HG03045 (cell line): ENCODE data around the gene ANKEF1.
A peak's percentile ranks its signal among the peaks of the same experiment; 100 is the strongest.

Experiments used
- ATAC-seq: cut with Tn5 transposase; IDR thresholded peaks from one replicate; pipeline ENCODE4 v1.9.1; 2021; ENCODE audit warnings: mild to moderate bottlenecking, moderate library complexity; ENCODE audit not compliant: unreplicated experiment

ANKEF1 gene

GRCh38 chr20:10034717-10035571, at the start of gene ANKEF1:
Gene ANKEF1 (plus strand): TSS chr20:10034987. CDS start chr20:10038302, 3,315 bp downstream.
- ATAC-seq = peak; percentile 96

- ATAC-seq = no peak
These were observed 49.5 kb upstream of the ANKEF1 start for GRCh38 chr20:9985281-9985680.

GRCh38 chr20:9985773-9986172, 49.0 kb upstream of the ANKEF1 start:
- no peak for ATAC-seq

GRCh38 chr20:9989066-9989724, 45.6 kb upstream of the ANKEF1 start:
- no peak for ATAC-seq

- no peak for ATAC-seq
These were observed 41.6 kb upstream of the ANKEF1 start for GRCh38 chr20:9993137-9993536.

GRCh38 chr20:9994676-9995075, 40.1 kb upstream of the ANKEF1 start:
- no peak for ATAC-seq

GRCh38 chr20:9995510-9996272, 39.1 kb upstream of the ANKEF1 start:
- ATAC-seq = no peak

GRCh38 chr20:9996944-9997343, 37.8 kb upstream of the ANKEF1 start:
- ATAC-seq = no peak

GRCh38 chr20:9999645-10000044, 35.1 kb upstream of the ANKEF1 start:
- ATAC-seq = no peak

- ATAC-seq = no peak
These were observed 31.9 kb upstream of the ANKEF1 start for GRCh38 chr20:10002866-10003265.

GRCh38 chr20:10004900-10005299, 29.9 kb upstream of the ANKEF1 start:
- ATAC-seq = no peak

- no peak for ATAC-seq
These were observed 28.9 kb upstream of the ANKEF1 start for GRCh38 chr20:10005885-10006284.

- no peak for ATAC-seq
These were observed 28.2 kb upstream of the ANKEF1 start for GRCh38 chr20:10006447-10007090.

- ATAC-seq = no peak
These were observed 27.6 kb upstream of the ANKEF1 start for GRCh38 chr20:10007158-10007557.

GRCh38 chr20:10007747-10008146, 27.0 kb upstream of the ANKEF1 start:
- no peak for ATAC-seq

GRCh38 chr20:10012464-10012863, 22.3 kb upstream of the ANKEF1 start:
- ATAC-seq = no peak

- no peak for ATAC-seq
These were observed 20.4 kb upstream of the ANKEF1 start for GRCh38 chr20:10014431-10014830.

- ATAC-seq = no peak
These were observed 13.8 kb upstream of the ANKEF1 start for GRCh38 chr20:10020937-10021336.

GRCh38 chr20:10022625-10023024, 12.2 kb upstream of the ANKEF1 start:
- ATAC-seq = no peak

- ATAC-seq = no peak
These were observed 10.9 kb upstream of the ANKEF1 start for GRCh38 chr20:10023911-10024310.
